Left renal cortex interstitium (tissue), 4 donors: ENCODE results near the gene THSD4. TPM values are rescaled to one million over a fixed set of nuclear protein-coding genes. Genes with fewer than 3 reads are reported as not detected.
A peak's percentile ranks its signal among the peaks of the same experiment; 100 is the strongest.

Source experiments
- DNase-seq, 4 donors: peaks; one replicate each; pipeline ENCODE4 v3.0.0-alpha.2; 2013; ENCODE audit warnings: low read depth in 4 of 4, low spot score in 2 of 4, missing footprints in 1 of 4
- polyA plus RNA-seq, 4 donors: library from polyadenylated mRNA; unstranded; fragments of 120-200 nt; gene quantifications; one replicate each; pipeline ENCODE4 v1.2.1, GENCODE V29; 2013; ENCODE audit not compliant: insufficient read length in 4 of 4

Gene THSD4
- polyA plus RNA-seq, 4 donors = 30.0 to 48.5 (median 35.9) TPM

GRCh38 chr15:71801935-71802655 lies 686.8 kb downstream of the THSD4 start:
- DNase-seq = no peak

GRCh38 chr15:71802770-71803169 lies 687.5 kb downstream of the THSD4 start:
- DNase-seq = no peak

- no peak for DNase-seq
Observed at GRCh38 chr15:71804226-71804625, 689.0 kb downstream of the THSD4 start.

- DNase-seq = no peak
Observed at GRCh38 chr15:71804695-71805470, 689.6 kb downstream of the THSD4 start.

- DNase-seq = no peak
Observed at GRCh38 chr15:71806452-71806931, 691.2 kb downstream of the THSD4 start.

- peak in 1 of 4 donors; percentile 23 for DNase-seq
Observed at GRCh38 chr15:71807125-71807629, 691.9 kb downstream of the THSD4 start.

GRCh38 chr15:71807691-71808091 lies 692.4 kb downstream of the THSD4 start:
- DNase-seq = no peak

GRCh38 chr15:71808311-71809020 lies 693.2 kb downstream of the THSD4 start:
- no peak for DNase-seq

GRCh38 chr15:71809346-71809745 lies 694.1 kb downstream of the THSD4 start:
- DNase-seq = no peak

- DNase-seq = no peak
Observed at GRCh38 chr15:71810256-71811035, 695.2 kb downstream of the THSD4 start, which contains the start of gene NR2E3. Gene NR2E3 (plus strand): TSS chr15:71810554. CDS start chr15:71810744, 190 bp downstream.

GRCh38 chr15:71811036-71811736 lies 695.9 kb downstream of the THSD4 start:
- no peak for DNase-seq

- DNase-seq = no peak
Observed at GRCh38 chr15:71811752-71812735, 696.8 kb downstream of the THSD4 start.

GRCh38 chr15:71812966-71813722 lies 697.9 kb downstream of the THSD4 start:
- no peak for DNase-seq

- no peak for DNase-seq
Observed at GRCh38 chr15:71813723-71814470, 698.6 kb downstream of the THSD4 start.

GRCh38 chr15:71815301-71815700 lies 700.0 kb downstream of the THSD4 start:
- no peak for DNase-seq

GRCh38 chr15:71817351-71817750 lies 702.1 kb downstream of the THSD4 start:
- DNase-seq = no peak

- no peak for DNase-seq
Observed at GRCh38 chr15:71820127-71820526, 704.9 kb downstream of the THSD4 start.
